Heart right ventricle (tissue), 16 donors: Measurements from ENCODE around the gene EML4. TPM values are rescaled to one million over a fixed set of nuclear protein-coding genes. Genes with fewer than 3 reads are reported as not detected.

Source experiments
- ATAC-seq, 8 donors: fragments of 200-7000 bp; cut with Tn5 transposase; one replicate each; pipeline ENCODE4 v1.9.1; 2020; ENCODE audit warnings: mild to moderate bottlenecking in 8 of 8, moderate library complexity in 8 of 8, moderate number of reproducible peaks in 1 of 8
- DNase-seq, 2 donors: peaks; one replicate each; pipeline ENCODE4 v3.0.0-alpha.2; 2020
- H3K27ac ChIP-seq, 10 donors: fragments of 200-600 bp; sonication (generic) in 2 of 10; one replicate each; pipeline versions ENCODE4 v1.5.0 to v1.8.0; 2020 to 2022; ENCODE audit warnings: mild to moderate bottlenecking in 3 of 10
- H3K27me3 ChIP-seq, 7 donors: fragments of 200-600 bp; one replicate each; pipeline ENCODE4 v1.8.0; 2021 to 2022; ENCODE audit warnings: mild to moderate bottlenecking in 2 of 7
- H3K36me3 ChIP-seq, 9 donors: fragments of 200-600 bp; sonication (generic) in 1 of 9; one replicate each; pipeline versions ENCODE4 v1.5.0 to v1.8.0; 2020 to 2022; ENCODE audit warnings: mild to moderate bottlenecking in 2 of 9
- H3K4me1 ChIP-seq, 9 donors: fragments of 200-600 bp; sonication (generic) in 1 of 9; one replicate each; pipeline versions ENCODE4 v1.5.0 to v1.8.0; 2020 to 2022; ENCODE audit warnings: mild to moderate bottlenecking in 4 of 9
- H3K4me3 ChIP-seq, 10 donors: fragments of 200-600 bp; sonication (generic) in 2 of 10; one replicate each; pipeline versions ENCODE4 v1.5.0 to v1.8.0; 2020 to 2022; ENCODE audit warnings: mild to moderate bottlenecking in 7 of 10, moderate library complexity in 2 of 10
- H3K9me3 ChIP-seq, 11 donors: fragments of 200-600 bp in 10 of 11; sonication (generic) in 2 of 11; one replicate each; pipeline versions ENCODE4 v1.5.0 to v1.8.0; 2013 to 2022; ENCODE audit warnings: mild to moderate bottlenecking in 2 of 11, control low read depth in 1 of 11, moderate library complexity in 1 of 11
- WGBS, 2 donors: extraction: QIAGEN DNeasy Blood & Tissue Kit; methylation state at CpG; one replicate each; pipeline ENCODE4 v1.1.7; 2013; ENCODE audit warnings: inconsistent platforms in 1 of 2; 5-methylcytosine and 5-hydroxymethylcytosine counted together
- intact Hi-C, 10 donors: fragments of 100-400 bp; cut with DNase I; formaldehyde crosslinking; loops; one replicate each; pipeline versions ENCODE4 v1.11.1 to v1.14.2; 2022
- polyA plus RNA-seq, 2 donors: library from polyadenylated mRNA; stranded (reverse); fragments of 200-250 nt; gene quantifications; one replicate each; pipeline ENCODE4 v1.2.3, GENCODE V29; 2013
- total RNA-seq, 10 donors: library from RNA; stranded (reverse); fragmentation: NEBNext Ultra II Directional in 3 of 10; extraction: Animal tissue kit (Norgen Biotek cat#: 25700) in 3 of 10; gene quantifications; one replicate each; pipeline versions ENCODE4 v1.2.1 to v1.2.4, GENCODE V29; 2021 to 2023
- TF ChIP-seq, protein P1 (sequence below), 9 donors: fragments of 200-600 bp; sonication (generic) in 2 of 9; IDR thresholded peaks; one replicate each; pipeline versions ENCODE4 v1.5.0 to v1.8.0; 2021 to 2022; ENCODE audit warnings: antibody characterized with exemption in 9 of 9, mild to moderate bottlenecking in 5 of 9, moderate library complexity in 1 of 9
- donor health status: Arrhythmogenic right ventricular cardiomyopathy.
- donor health status: ischemic (EF 13 %, LVEDD 7.1; RV severe dilation, severe dysfunction).
- donor health status: healthy with polysubstance abuse.
- donor health status: DM: no; HTN: yes; CAD: no.
- donor health status: DM: no; HTN: no; CAD: no.
- donor health status: ischemic (EF 25% LVEDD 6.9; RV normal size, moderate dysfunction).
- donor health status: ischemic (EF 25% LVEDD 5.7; RV mildly dilated, moderate dysfunction).
- donor health status: healthy.
- donor health status: DM: yes; HTN: yes; CAD: no.
- donor health status: Ischemic cardiomyopathy.
- donor health status: ischemic (EF 35%, LVEDD 5.7; RV mildly dilated, moderate dysfunction).
- donor health status: nonischemic (EF 11% LVEDD 7.7; RV severe dilation, severe dysfunction).
- donor health status: DM: yes; HTN: yes; CAD: no.
- donor health status: PGD.
- donor health status: ischemic (EF 29% LVEDD 5.4; RV normal size, mild dysfunction).
- donor health status: nonischemic (EF 23%, LVEDD 6.1; RV moderate dilation, normal function).

The EML4 gene
- total and polyA plus RNA-seq, 12 donors, result 2.9 to 17.2 (median 5.8) TPM

DNA sequence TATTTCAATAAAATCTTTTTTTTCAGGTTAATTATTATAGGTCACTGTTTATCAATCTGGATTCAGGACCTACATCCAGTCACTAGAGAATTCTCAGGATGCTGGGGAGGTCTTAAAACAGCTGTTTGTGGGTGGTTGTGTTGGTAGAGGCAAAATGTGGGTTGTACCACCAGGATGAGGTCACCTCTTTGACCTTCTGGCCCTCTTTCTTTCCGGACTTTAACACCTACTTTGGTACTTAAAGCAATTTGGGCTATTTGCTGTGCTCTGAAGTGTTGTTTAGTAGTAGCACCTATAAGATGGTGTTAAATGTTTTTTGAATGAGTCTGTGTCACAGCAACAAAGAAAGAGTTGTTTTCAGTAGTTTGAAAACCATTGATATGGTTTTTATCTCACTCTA, 14.6 kb downstream of the EML4 start:
- TF ChIP-seq, protein P1, sequence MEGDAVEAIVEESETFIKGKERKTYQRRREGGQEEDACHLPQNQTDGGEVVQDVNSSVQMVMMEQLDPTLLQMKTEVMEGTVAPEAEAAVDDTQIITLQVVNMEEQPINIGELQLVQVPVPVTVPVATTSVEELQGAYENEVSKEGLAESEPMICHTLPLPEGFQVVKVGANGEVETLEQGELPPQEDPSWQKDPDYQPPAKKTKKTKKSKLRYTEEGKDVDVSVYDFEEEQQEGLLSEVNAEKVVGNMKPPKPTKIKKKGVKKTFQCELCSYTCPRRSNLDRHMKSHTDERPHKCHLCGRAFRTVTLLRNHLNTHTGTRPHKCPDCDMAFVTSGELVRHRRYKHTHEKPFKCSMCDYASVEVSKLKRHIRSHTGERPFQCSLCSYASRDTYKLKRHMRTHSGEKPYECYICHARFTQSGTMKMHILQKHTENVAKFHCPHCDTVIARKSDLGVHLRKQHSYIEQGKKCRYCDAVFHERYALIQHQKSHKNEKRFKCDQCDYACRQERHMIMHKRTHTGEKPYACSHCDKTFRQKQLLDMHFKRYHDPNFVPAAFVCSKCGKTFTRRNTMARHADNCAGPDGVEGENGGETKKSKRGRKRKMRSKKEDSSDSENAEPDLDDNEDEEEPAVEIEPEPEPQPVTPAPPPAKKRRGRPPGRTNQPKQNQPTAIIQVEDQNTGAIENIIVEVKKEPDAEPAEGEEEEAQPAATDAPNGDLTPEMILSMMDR (IDR thresholded peaks at IDR 0.05), result no peak
- Histone ChIP-seq H3K4me3 (no peak overlapping the region), H3K36me3 (no peaks in the 10 kb centered on the region), H3K27me3 (no peaks in the 10 kb centered on the region), H3K9me3 (no peaks in the 10 kb centered on the region), H3K4me1 (peaks cover 0 to 54% (median 23%) of the 10 kb centered on the region in 9 donors), H3K27ac (no peak overlapping the region)
- no peak for DNase-seq
- no peak for ATAC-seq
- intact Hi-C loops, result loop anchor here in 1 of 10 donors (5.0 kb wide), 1 partner anchor 1056 kb away; no protein-coding TSS in a partner anchor
- WGBS, 2 donors, result 64 to 84% methylated on average over 1 of the region's 1 CpG

DNA sequence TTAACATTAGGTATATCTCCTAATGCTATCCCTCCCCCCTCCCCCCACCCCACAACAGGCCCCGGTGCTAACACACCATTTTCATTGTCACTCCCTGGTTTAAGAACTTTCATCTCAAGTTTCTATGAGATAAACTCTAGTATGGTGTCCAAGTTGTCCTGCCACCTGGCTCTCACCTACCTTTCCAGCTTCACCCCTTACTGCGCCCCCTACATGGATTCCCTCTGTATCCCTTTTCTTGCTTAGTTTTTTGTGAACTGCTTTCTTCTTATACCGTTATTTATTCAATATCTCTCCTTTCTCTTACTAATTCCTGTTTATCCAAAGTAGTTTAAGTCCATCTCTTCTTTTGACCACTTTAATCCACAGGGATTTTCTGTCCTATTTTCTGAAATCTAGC, 15.2 kb downstream of the EML4 start:
- DNase-seq (no peak), ATAC-seq (no peak)
- TF ChIP-seq, protein P1 (IDR thresholded peaks at IDR 0.05), result no peak
- Histone ChIP-seq H3K9me3 (no peaks in the 10 kb centered on the region), H3K27me3 (no peaks in the 10 kb centered on the region), H3K36me3 (no peaks in the 10 kb centered on the region), H3K27ac (no peak overlapping the region), H3K4me1 (peaks cover 0 to 54% (median 21%) of the 10 kb centered on the region in 9 donors), H3K4me3 (no peak overlapping the region)
- WGBS, 2 donors, result 90 to 92% methylated on average over 3 of the region's 3 CpGs
- intact Hi-C loops, result loop anchor here in 1 of 10 donors (5.0 kb wide), 1 partner anchor 1057 kb away; no protein-coding TSS in a partner anchor

DNA sequence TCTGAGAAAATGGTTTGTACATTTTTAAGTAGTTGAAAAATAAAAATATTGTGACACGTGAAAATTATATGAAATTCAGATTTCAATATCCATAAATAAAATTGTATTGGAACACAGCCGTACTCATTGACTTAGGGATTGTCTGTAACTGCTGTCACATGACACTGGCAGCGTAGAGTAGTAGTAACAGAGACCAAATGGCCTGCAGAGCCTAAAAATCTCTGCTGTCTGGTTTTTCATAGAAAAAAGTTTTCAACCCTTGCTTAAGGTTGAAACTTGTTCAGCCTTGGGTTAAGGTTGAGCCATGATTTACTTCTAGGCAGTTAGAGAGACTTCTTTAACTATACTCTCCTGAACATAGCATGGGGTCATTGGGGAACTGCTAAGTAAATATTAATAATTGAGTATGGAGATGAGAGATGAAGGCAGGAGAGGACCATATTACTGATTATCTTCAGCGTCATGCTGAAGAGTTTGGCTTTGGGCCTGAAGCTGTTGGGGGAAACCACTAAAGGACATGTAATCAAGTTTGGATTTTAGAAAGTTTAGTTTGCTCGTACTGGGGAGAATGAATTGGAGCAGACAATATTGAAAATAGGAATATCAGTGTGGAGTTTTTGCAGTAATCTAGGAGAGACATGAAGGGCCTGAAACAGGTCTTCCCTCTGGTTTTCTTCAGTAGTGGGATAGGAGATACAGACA, 16.2 kb downstream of the EML4 start:
- Histone ChIP-seq H3K4me1 (peaks cover 0 to 49% (median 11%) of the 10 kb centered on the region in 9 donors), H3K4me3 (no peak overlapping the region), H3K27ac (peak overlapping the region in 6 of 10 donors; percentile 2 to 51 (median 13)), H3K36me3 (no peaks in the 10 kb centered on the region), H3K9me3 (no peaks in the 10 kb centered on the region), H3K27me3 (no peaks in the 10 kb centered on the region)
- ATAC-seq (peak in 1 of 8 donors; percentile 56), DNase-seq (no peak)
- WGBS, 2 donors, result 68 to 79% methylated on average over 5 of the region's 5 CpGs
- intact Hi-C loops, result no loop called here
- TF ChIP-seq, protein P1 (IDR thresholded peaks at IDR 0.05), result peak in 1 of 9 donors; percentile 4

DNA sequence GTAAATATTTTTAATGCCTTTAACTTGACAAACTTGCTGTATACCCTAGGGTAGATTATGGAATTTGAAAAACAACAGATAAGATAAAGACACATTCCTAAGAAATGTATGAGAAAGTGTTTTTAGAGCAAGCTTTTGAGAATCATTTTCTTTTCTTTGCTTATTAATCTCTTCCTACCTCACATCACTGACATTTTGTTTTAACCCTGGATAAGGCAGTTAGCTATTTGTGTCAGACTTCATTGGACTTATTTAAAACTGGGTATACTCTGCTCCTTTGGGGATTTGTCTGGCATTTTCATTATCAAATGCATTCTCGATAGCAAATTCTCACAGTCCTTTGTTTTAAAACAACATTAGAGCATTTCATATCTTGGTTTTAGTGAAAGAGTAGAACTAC, 17.2 kb downstream of the EML4 start:
- Histone ChIP-seq H3K27ac (peak overlapping the region in 3 of 10 donors; percentile 2 to 51 (median 11)), H3K4me3 (no peak overlapping the region), H3K4me1 (peaks cover 0 to 42% (median 9%) of the 10 kb centered on the region in 9 donors), H3K9me3 (no peaks in the 10 kb centered on the region), H3K36me3 (no peaks in the 10 kb centered on the region), H3K27me3 (no peaks in the 10 kb centered on the region)
- intact Hi-C loops, result no loop called here
- ATAC-seq (no peak), DNase-seq (no peak)
- TF ChIP-seq, protein P1 (IDR thresholded peaks at IDR 0.05), result no peak
- 37 to 58% methylated on average over 1 of the region's 1 CpG for WGBS, 2 donors
